Gastroesophageal sphincter (tissue), 3 donors: ENCODE measurements around the gene ZNF566.

ENCODE experiments used
- EP300 ChIP-seq: sonication (generic); formaldehyde crosslinking; IDR thresholded peaks from one replicate; pipeline ENCODE4 v1.6.1; 2017; ENCODE audit warnings: antibody characterized with exemption, mild to moderate bottlenecking
- POLR2A ChIP-seq, 2 donors: fragments of 450-650 bp; IDR thresholded peaks; one replicate each; pipeline ENCODE4 v1.6.1; 2017; ENCODE audit warnings: antibody characterized with exemption in 2 of 2, mild to moderate bottlenecking in 2 of 2, moderate library complexity in 1 of 2
- POLR2AphosphoS5 ChIP-seq: sonication (generic); formaldehyde crosslinking; IDR thresholded peaks from one replicate; pipeline ENCODE4 v1.6.1; 2017; ENCODE audit warnings: antibody characterized with exemption
- TF ChIP-seq, protein P1 (sequence below), 4 experiments: fragments of 200-600 bp in 2 of 4; fragments of 450-650 bp in 2 of 4; sonication (generic) in 1 of 4; IDR thresholded peaks; one replicate each; pipeline ENCODE4 v1.5.1; 2017 to 2019; ENCODE audit warnings: antibody characterized with exemption in 4 of 4, mild to moderate bottlenecking in 2 of 4, moderate library complexity in 2 of 4

DNA sequence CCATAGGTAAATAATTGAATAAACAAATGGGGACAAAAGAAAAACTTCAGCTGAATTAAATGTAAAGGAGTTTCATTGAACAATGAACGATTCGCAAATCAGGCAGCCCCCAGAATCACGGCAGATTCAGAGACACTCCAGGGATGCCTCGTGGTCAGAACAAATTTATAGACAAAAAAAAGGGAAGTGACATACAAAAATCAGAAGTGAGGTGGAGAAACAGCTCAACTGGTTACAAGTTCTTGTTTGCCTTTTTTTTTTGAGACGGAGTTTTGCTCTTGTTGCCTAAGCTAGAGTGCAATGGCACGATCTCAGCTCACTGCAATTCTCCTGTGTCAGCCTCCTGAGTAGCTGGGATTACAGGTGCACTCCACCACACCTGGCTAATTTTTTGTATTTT is 5.7 kb downstream of the ZNF566 start:
- TF ChIP-seq EP300 = no peak
- TF ChIP-seq, protein P1, sequence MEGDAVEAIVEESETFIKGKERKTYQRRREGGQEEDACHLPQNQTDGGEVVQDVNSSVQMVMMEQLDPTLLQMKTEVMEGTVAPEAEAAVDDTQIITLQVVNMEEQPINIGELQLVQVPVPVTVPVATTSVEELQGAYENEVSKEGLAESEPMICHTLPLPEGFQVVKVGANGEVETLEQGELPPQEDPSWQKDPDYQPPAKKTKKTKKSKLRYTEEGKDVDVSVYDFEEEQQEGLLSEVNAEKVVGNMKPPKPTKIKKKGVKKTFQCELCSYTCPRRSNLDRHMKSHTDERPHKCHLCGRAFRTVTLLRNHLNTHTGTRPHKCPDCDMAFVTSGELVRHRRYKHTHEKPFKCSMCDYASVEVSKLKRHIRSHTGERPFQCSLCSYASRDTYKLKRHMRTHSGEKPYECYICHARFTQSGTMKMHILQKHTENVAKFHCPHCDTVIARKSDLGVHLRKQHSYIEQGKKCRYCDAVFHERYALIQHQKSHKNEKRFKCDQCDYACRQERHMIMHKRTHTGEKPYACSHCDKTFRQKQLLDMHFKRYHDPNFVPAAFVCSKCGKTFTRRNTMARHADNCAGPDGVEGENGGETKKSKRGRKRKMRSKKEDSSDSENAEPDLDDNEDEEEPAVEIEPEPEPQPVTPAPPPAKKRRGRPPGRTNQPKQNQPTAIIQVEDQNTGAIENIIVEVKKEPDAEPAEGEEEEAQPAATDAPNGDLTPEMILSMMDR (IDR thresholded peaks at IDR 0.05) = no peak
- TF ChIP-seq POLR2A (IDR thresholded peaks at IDR 0.05) = no peak
- TF ChIP-seq POLR2AphosphoS5 = no peak
